ENCODE results near the gene C18orf63. TPM values are rescaled to one million over a fixed set of nuclear protein-coding genes. Genes with fewer than 3 reads are reported as not detected.

C18orf63 gene
- total and polyA plus RNA-seq, 2 experiments from 2014 or later, result not detected

DNA sequence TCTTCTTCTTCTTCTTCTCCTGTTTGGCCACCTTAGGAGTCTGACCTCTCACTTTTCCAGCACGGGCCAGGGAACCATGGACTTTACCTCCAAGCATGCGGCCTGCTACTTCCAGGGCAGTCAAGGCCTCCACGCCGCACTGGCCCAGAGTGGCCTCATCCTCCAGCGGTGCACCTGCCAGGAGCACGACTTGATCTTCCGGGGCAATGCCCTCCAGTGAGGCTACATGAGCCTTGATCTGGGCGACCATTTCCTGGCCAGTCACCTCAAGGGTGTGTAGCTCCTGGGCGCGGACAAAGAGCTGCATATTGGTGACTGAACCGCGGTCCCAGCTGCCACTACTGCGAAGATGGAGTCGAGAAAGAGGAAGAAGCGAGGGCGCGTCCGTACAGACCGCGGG lies 74.4 kb downstream of the C18orf63 start (continued):
- TF ChIP-seq CTCF (conservative IDR thresholded peaks at IDR 0.05; ENCODE audit: low read depth in 2 of 2) (no peak), JUNB (IDR thresholded peaks at IDR 0.05; ENCODE audit: unreplicated experiment) (no peak), ZNF331 (CRISPR knock-in tag; IDR thresholded peaks at IDR 0.05; ENCODE audit: low read depth) (no peak), EZH2 (IDR thresholded peaks at IDR 0.05; ENCODE audit: low read depth, unreplicated experiment) (no peak), POLR2AphosphoS5 (IDR thresholded peaks at IDR 0.05; ENCODE audit: low read depth) (no peak)
- TF ChIP-seq, protein P1, sequence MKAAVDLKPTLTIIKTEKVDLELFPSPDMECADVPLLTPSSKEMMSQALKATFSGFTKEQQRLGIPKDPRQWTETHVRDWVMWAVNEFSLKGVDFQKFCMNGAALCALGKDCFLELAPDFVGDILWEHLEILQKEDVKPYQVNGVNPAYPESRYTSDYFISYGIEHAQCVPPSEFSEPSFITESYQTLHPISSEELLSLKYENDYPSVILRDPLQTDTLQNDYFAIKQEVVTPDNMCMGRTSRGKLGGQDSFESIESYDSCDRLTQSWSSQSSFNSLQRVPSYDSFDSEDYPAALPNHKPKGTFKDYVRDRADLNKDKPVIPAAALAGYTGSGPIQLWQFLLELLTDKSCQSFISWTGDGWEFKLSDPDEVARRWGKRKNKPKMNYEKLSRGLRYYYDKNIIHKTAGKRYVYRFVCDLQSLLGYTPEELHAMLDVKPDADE (IDR thresholded peaks at IDR 0.05), result no peak

DNA sequence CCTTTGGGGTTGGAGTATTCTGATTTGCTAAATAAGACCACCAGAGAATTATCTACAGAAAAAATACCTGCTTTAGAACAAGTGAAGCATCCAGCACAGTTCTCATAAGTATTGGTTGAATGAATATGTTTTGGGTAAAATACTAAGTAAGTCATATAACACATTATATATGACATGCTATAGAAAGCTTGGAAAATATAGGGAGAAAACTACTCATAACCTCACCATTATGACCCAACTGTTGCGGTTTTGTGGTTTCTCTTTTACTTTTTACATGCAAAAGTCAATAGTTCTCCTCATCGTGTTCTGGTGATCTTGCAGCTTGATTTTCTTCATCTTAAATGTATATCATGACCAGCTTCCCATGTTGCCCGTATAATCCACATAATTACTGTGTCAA lies 75.3 kb downstream of the C18orf63 start:
- H4K20me1 ChIP-seq (replicated peaks; ENCODE audit: insufficient read depth), result no peaks in the 10 kb centered on the region
- no peaks in the 10 kb centered on the region for H3K9me2 ChIP-seq (ENCODE audit: insufficient read depth)
- Mint-ChIP-seq H3K4me1 (peaks cover 4% of the 10 kb centered on the region; the same call in 1 of the 3 replicates), H3K36me3 (ENCODE audit: low read depth) (no peaks in the 10 kb centered on the region), H3K9me3 (no peaks in the 10 kb centered on the region; the same call in 2 of the 3 replicates), H3K4me3 (no peak overlapping the region), H3K27me3 (ENCODE audit: insufficient read depth, low read depth, poor library complexity) (peaks cover 6% of the 10 kb centered on the region), H3K27ac (no peak overlapping the region)
- no peak overlapping the region for H3K27ac ChIP-seq (ENCODE audit: low read depth)
- H3K4me3 ChIP-seq, result no peak overlapping the region
- H3F3A ChIP-seq (replicated peaks; ENCODE audit: low read depth), result no peaks in the 10 kb centered on the region
- H3K4me2 ChIP-seq, result no peak overlapping the region
- H2AFZ ChIP-seq, result no peak overlapping the region
- DNase-seq (ENCODE audit: low spot score) (no peak), ATAC-seq (no peak)
- no peaks in the 10 kb centered on the region for H3K27me3 ChIP-seq (ENCODE audit: insufficient read depth)
- no peaks in the 10 kb centered on the region for H3K79me2 ChIP-seq (replicated peaks; ENCODE audit: insufficient read depth)
- no peaks in the 10 kb centered on the region for H3K36me3 ChIP-seq (ENCODE audit: insufficient read depth)
- H3K4me1 ChIP-seq (ENCODE audit: insufficient read depth), result no peaks in the 10 kb centered on the region
- TF ChIP-seq NANOG (IDR thresholded peaks at IDR 0.05; ENCODE audit: borderline replicate concordance), result no peak
- no peak for TF ChIP-seq POLR2AphosphoS5 (IDR thresholded peaks at IDR 0.05; ENCODE audit: low read depth)
- no peak for TF ChIP-seq EZH2 (IDR thresholded peaks at IDR 0.05; ENCODE audit: low read depth, unreplicated experiment)
- no peak for TF ChIP-seq ZNF331 (CRISPR knock-in tag; IDR thresholded peaks at IDR 0.05; ENCODE audit: low read depth)
- TF ChIP-seq CREB1 (CRISPR knock-in tag; IDR thresholded peaks at IDR 0.05; ENCODE audit: low read depth), result no peak
- no peak for TF ChIP-seq STAT1 (IDR thresholded peaks at IDR 0.05; ENCODE audit: unreplicated experiment)
- TF ChIP-seq CTCF (conservative IDR thresholded peaks at IDR 0.05; ENCODE audit: low read depth in 2 of 2), result no peak
- no peak for TF ChIP-seq REST (IDR thresholded peaks at IDR 0.05; ENCODE audit: unreplicated experiment)
